Activated CD4-positive, alpha-beta memory T cell treated with anti-CD3 and anti-CD28 coated beads, Interleukin-2, amount 10 ng/mL, durations not matched to agents 7 days and 5 days (primary cell): ENCODE data around the gene CLCF1. TPM values are rescaled to one million over a fixed set of nuclear protein-coding genes. Genes with fewer than 3 reads are reported as not detected.

ENCODE experiments used
- CTCF ChIA-PET: fragments of 350-600 bp; sonication (Branson Sonifier 250); formaldehyde crosslinking; loops from one replicate; lab custom pipeline; 2021; ENCODE audit warnings: antibody characterized with exemption, inconsistent platforms; lab: Charles Lee
- POLR2A ChIA-PET: fragments of 350-600 bp; sonication (Branson Sonifier 250); formaldehyde crosslinking; loops from one replicate; lab custom pipeline; 2021; ENCODE audit warnings: antibody characterized with exemption; lab: Charles Lee
- DNase-seq: peaks from one replicate; pipeline ENCODE4 v3.0.0-alpha.2; 2020
- H3K27ac Mint-ChIP-seq: one replicate; pipeline ENCODE4 v1.8.0; 2021; ENCODE audit warnings: mild to moderate bottlenecking, mixed read lengths
- H3K27me3 Mint-ChIP-seq: one replicate; pipeline ENCODE4 v1.8.0; 2021; ENCODE audit warnings: mixed read lengths
- H3K36me3 Mint-ChIP-seq: one replicate; pipeline ENCODE4 v1.8.0; 2021; ENCODE audit warnings: low read depth, mixed read lengths
- H3K4me1 Mint-ChIP-seq: one replicate; pipeline ENCODE4 v1.8.0; 2021; ENCODE audit warnings: mixed read lengths
- H3K4me3 Mint-ChIP-seq: one replicate; pipeline ENCODE4 v1.8.0; 2021; ENCODE audit warnings: mild to moderate bottlenecking, mixed read lengths
- H3K9me3 Mint-ChIP-seq: one replicate; pipeline ENCODE4 v1.8.0; 2021; ENCODE audit warnings: mixed read lengths
- total RNA-seq, 2 experiments: library from RNA; stranded (reverse); gene quantifications; one replicate each; pipeline ENCODE4 v1.2.3, GENCODE V29; 2021

The CLCF1 gene
- total RNA-seq: under 1 TPM; 0.65 to 0.71 TPM

- DNase-seq: no peak
- Mint-ChIP-seq H3K27ac (peak within 1 kb of the TSS; percentile 56), H3K4me1 (peaks cover 49% of the 10 kb centered on the region), H3K9me3 (no peaks in the 10 kb centered on the region), H3K27me3 (peaks cover 70% of the 10 kb centered on the region), H3K36me3 (no peaks in the 10 kb centered on the region), H3K4me3 (peak within 1 kb of the TSS; percentile 82)
- POLR2A ChIA-PET: interaction anchor here (1.2 to 6.1 kb wide), 5 partner anchors 12 to 133 kb away, joined by 3 to 85 read pairs (median 4); partner anchors contain the start of genes POLD4 and TMEM134
- CTCF ChIA-PET: interaction anchor here (1.1 to 35.2 kb wide), 7 partner anchors 8 to 42 kb away, joined by 3 to 847 read pairs (median 12); partner anchors contain the start of genes POLD4 and PPP1CA
Measured at GRCh38 chr11:67372993-67373647, at the start of gene CLCF1. Gene CLCF1 (minus strand): TSS chr11:67373598. CDS start chr11:67373539, 59 bp downstream.

GRCh38 chr11:67422891-67423290, 49.5 kb upstream of the CLCF1 start:
- no peak for DNase-seq
- Mint-ChIP-seq H3K27me3 (no peaks in the 10 kb centered on the region), H3K4me1 (peaks cover 51% of the 10 kb centered on the region), H3K27ac (no peak overlapping the region), H3K4me3 (no peak overlapping the region), H3K9me3 (no peaks in the 10 kb centered on the region), H3K36me3 (no peaks in the 10 kb centered on the region)
- POLR2A ChIA-PET: interaction anchor here (1.2 to 4.5 kb wide), 4 partner anchors 10 to 22 kb away, joined by 3 to 25 read pairs (median 12); partner anchors contain the start of genes PPP1CA and PTPRCAP
- CTCF ChIA-PET: interaction anchor here (1.0 kb wide), 1 partner anchor 21 kb away, joined by 5 read pairs; the partner anchor contains the start of gene PPP1CA

- H3K36me3 Mint-ChIP-seq: no peaks in the 10 kb centered on the region
- H3K27ac Mint-ChIP-seq: no peak overlapping the region
- peaks cover 6% of the 10 kb centered on the region for H3K27me3 Mint-ChIP-seq
- H3K9me3 Mint-ChIP-seq: no peaks in the 10 kb centered on the region
- peak overlapping the region; percentile 45 for H3K4me3 Mint-ChIP-seq
- ChIA-PET CTCF (no interaction called here), POLR2A (interaction anchor here (2.5 to 11.7 kb wide), 5 partner anchors 10 to 19 kb away, joined by 16 to 155 read pairs (median 66); partner anchors contain the start of genes PPP1CA, PTPRCAP and TBC1D10C)
- H3K4me1 Mint-ChIP-seq: peaks cover 49% of the 10 kb centered on the region
- no peak for DNase-seq
Measured at GRCh38 chr11:67421430-67422031, 48.1 kb upstream of the CLCF1 start.

- Mint-ChIP-seq H3K4me3 (peak overlapping the region; percentile 71), H3K36me3 (no peaks in the 10 kb centered on the region), H3K27me3 (peaks cover 12% of the 10 kb centered on the region), H3K27ac (no peak overlapping the region), H3K9me3 (no peaks in the 10 kb centered on the region), H3K4me1 (peaks cover 56% of the 10 kb centered on the region)
- peak; percentile 97 for DNase-seq
- POLR2A ChIA-PET: interaction anchor here (0.8 to 11.7 kb wide), 8 partner anchors 7 to 67 kb away, joined by 3 to 155 read pairs (median 22); partner anchors contain the start of genes POLD4, PPP1CA, PTPRCAP and RPS6KB2
- CTCF ChIA-PET: interaction anchor here (0.5 to 1.5 kb wide), 4 partner anchors 16 to 990 kb away, joined by 3 to 9 read pairs (median 4); partner anchors contain the start of genes PPP1CA, PTPRCAP and TBC1D10C
Measured at GRCh38 chr11:67420646-67421429, 47.4 kb upstream of the CLCF1 start.

GRCh38 chr11:67420147-67420645, 46.8 kb upstream of the CLCF1 start:
- DNase-seq: no peak
- no peak overlapping the region for H3K27ac Mint-ChIP-seq
- peaks cover 12% of the 10 kb centered on the region for H3K27me3 Mint-ChIP-seq
- POLR2A ChIA-PET: interaction anchor here (0.8 to 11.7 kb wide), 10 partner anchors 8 to 66 kb away, joined by 3 to 155 read pairs (median 19); partner anchors contain the start of genes AIP, POLD4, PPP1CA and PTPRCAP
- H3K36me3 Mint-ChIP-seq: no peaks in the 10 kb centered on the region
- H3K4me3 Mint-ChIP-seq: peak overlapping the region; percentile 71
- CTCF ChIA-PET: interaction anchor here (0.5 to 1.5 kb wide), 4 partner anchors 16 to 989 kb away, joined by 3 to 9 read pairs (median 4); partner anchors contain the start of genes PPP1CA, PTPRCAP and TBC1D10C
- H3K4me1 Mint-ChIP-seq: peaks cover 53% of the 10 kb centered on the region
- no peaks in the 10 kb centered on the region for H3K9me3 Mint-ChIP-seq

GRCh38 chr11:67419325-67420049, 46.1 kb upstream of the CLCF1 start:
- Mint-ChIP-seq H3K4me1 (peaks cover 47% of the 10 kb centered on the region), H3K27ac (no peak overlapping the region), H3K27me3 (peaks cover 13% of the 10 kb centered on the region), H3K4me3 (peak overlapping the region; percentile 17), H3K9me3 (no peaks in the 10 kb centered on the region), H3K36me3 (no peaks in the 10 kb centered on the region)
- ChIA-PET POLR2A (interaction anchor here (0.6 to 11.7 kb wide), 13 partner anchors 8 to 131 kb away, joined by 3 to 155 read pairs (median 6); partner anchors contain the start of genes AIP, GPR152, POLD4 and PPP1CA), CTCF (interaction anchor here (0.6 to 2.0 kb wide), 5 partner anchors 10 to 39 kb away, joined by 3 to 10 read pairs (median 5); partner anchors contain the start of genes PPP1CA and TBC1D10C)
- DNase-seq: no peak

GRCh38 chr11:67418476-67419281, 45.3 kb upstream of the CLCF1 start:
- POLR2A ChIA-PET: interaction anchor here (0.6 to 11.7 kb wide), 11 partner anchors 9 to 130 kb away, joined by 3 to 155 read pairs (median 6); partner anchors contain the start of genes AIP, GPR152, POLD4 and PPP1CA
- peaks cover 46% of the 10 kb centered on the region for H3K4me1 Mint-ChIP-seq
- DNase-seq: no peak
- no peaks in the 10 kb centered on the region for H3K36me3 Mint-ChIP-seq
- H3K9me3 Mint-ChIP-seq: no peaks in the 10 kb centered on the region
- peaks cover 13% of the 10 kb centered on the region for H3K27me3 Mint-ChIP-seq
- CTCF ChIA-PET: interaction anchor here (0.6 to 2.5 kb wide), 4 partner anchors 15 to 87 kb away, joined by 3 to 10 read pairs (median 7); partner anchors contain the start of genes PPP1CA and TBC1D10C
- H3K4me3 Mint-ChIP-seq: no peak overlapping the region
- no peak overlapping the region for H3K27ac Mint-ChIP-seq

GRCh38 chr11:67417425-67417824, 44.0 kb upstream of the CLCF1 start:
- Mint-ChIP-seq H3K4me3 (no peak overlapping the region), H3K27ac (no peak overlapping the region), H3K9me3 (no peaks in the 10 kb centered on the region), H3K27me3 (peaks cover 17% of the 10 kb centered on the region), H3K4me1 (peaks cover 47% of the 10 kb centered on the region), H3K36me3 (no peaks in the 10 kb centered on the region)
- ChIA-PET POLR2A (interaction anchor here (1.0 to 11.7 kb wide), 11 partner anchors 9 to 67 kb away, joined by 3 to 155 read pairs (median 6); partner anchors contain the start of genes AIP, GPR152, POLD4 and PPP1CA), CTCF (interaction anchor here (2.0 to 2.5 kb wide), 2 partner anchors 14 to 16 kb away, joined by 10 read pairs; partner anchors contain the start of genes PPP1CA and TBC1D10C)
- no peak for DNase-seq

GRCh38 chr11:67416416-67417335, 43.3 kb upstream of the CLCF1 start:
- ChIA-PET POLR2A (interaction anchor here (1.0 to 11.7 kb wide), 8 partner anchors 9 to 68 kb away, joined by 3 to 155 read pairs (median 15); partner anchors contain the start of genes POLD4, PPP1CA, PTPRCAP and RPS6KB2), CTCF (interaction anchor here (2.5 kb wide), 1 partner anchor 13 kb away, joined by 10 read pairs; the partner anchor contains the start of gene TBC1D10C)
- no peaks in the 10 kb centered on the region for H3K36me3 Mint-ChIP-seq
- H3K4me3 Mint-ChIP-seq: peak overlapping the region; percentile 38
- peaks cover 55% of the 10 kb centered on the region for H3K4me1 Mint-ChIP-seq
- H3K27me3 Mint-ChIP-seq: peaks cover 17% of the 10 kb centered on the region
- H3K27ac Mint-ChIP-seq: peak overlapping the region; percentile 56
- H3K9me3 Mint-ChIP-seq: no peaks in the 10 kb centered on the region
- peak; percentile 63 for DNase-seq
